ENCODE results near the gene GPATCH8. TPM values are rescaled to one million over a fixed set of nuclear protein-coding genes. Genes with fewer than 3 reads are reported as not detected.

Gene GPATCH8
- total RNA-seq = 10.3 and 27.0 TPM in 2 replicates

DNA sequence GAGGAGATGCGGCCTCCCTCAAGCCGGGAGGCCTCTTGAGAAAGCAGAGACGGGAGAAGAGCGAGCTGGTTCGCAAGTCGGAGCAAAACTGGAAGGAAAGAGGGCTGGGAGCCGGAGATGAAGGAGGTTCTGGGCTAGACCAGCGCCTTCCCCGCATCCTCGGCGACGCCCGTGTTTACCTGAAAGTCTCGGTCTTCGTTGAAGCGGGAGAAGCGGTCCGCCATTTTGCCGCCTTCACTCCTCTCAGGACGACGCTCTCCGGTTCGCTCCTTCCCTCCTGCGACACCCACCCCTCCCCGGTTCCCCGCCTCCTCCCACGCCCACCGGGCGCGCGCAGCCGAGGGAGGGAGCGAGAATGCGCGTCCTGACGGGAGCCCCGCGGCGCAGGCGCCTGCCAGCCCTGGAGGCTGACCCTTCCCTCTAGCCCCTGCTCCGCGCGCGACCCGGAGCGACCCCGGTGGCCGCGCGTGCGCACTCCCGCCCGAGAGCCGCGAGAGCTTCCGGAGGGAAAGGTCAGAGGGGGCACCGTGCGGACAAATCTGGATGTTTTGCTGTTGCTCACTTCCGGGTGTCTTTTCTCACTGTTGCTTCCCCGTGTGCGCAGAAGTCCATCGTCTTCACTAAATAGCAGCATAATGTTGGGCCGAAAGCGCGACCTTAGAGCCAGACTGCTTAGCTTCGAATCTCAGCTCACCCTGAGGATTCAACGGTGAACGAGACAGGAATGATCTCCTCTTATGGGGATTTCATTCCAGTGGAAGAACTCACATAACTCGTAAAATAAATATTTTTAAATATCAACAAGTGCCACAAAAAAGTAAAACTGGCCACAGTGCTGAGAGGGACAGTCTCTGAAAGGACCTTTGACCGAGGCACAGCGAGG, at the start of gene GPATCH8:
Gene GPATCH8 (minus strand): TSS at position 260 of the 883 bp plus-strand sequence. CDS start 36 bp downstream, at position 224.

DNA sequence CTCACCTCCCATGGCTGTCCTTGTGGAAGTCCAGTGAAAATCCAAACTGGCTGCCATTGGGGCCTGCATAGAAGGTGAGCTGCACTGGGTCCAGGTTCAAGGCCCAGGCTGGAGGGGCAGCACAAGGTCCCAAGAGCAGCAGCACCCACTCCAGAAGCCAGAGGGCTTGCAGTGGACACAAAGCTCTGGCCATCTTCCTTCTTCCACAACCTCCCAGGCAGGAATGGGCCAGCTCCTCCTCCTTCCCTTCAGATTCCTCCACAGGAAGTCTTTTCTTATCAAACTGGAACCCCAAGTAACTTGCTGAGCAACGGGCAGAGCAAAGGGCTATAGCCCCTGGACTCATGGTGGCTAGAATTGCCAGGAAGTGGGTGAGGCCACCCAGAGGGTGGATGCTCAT, 113.9 kb downstream of the GPATCH8 start, which contains the start of gene ITGA2B:
Gene ITGA2B (minus strand): TSS at position 369 of the 400 bp plus-strand sequence. CDS start 176 bp downstream, at position 193.

DNA sequence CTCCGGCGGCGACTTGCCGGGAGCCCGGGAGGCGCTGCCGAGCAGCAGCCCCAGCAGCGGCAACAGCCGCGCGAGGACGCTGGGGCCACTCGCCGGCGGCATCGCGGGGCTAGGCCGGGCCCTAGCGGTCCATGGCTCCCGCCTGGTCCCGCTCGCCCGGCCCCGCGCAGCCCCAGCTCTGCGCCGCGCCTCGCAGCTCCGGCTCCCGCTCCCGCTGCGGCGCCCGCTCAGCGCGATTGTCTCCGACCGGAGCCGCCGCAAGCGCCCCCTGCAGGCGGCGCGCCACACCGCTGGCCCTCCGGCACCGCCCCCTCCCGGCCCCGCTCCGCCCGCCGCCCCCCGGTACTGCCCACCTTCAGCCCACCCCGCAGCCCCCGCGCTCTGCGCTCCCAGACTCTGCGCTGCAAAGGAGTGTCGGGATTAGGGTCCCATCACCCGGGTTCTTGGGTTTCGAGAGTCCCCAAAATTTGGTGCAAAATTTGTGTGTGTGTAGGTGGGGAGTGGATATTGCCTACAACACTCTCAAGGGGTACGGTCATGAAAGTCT, 139.5 kb downstream of the GPATCH8 start, which contains the start of gene FAM171A2:
Gene FAM171A2 (minus strand): TSS at position 241 of the 547 bp plus-strand sequence. CDS start 139 bp downstream, at position 102.

Other genes starting within 250 kb of the GPATCH8 start
- not detected in 2 replicates for gene SLC4A1, start 235.3 kb downstream of the GPATCH8 start, total RNA-seq
- 0.57 and 3.4 TPM in 2 replicates for gene RUNDC3A, start 194.8 kb downstream of the GPATCH8 start, total RNA-seq
- gene SLC25A39, start 178.6 kb downstream of the GPATCH8 start, total RNA-seq = 91.2 and 133 TPM in 2 replicates
- gene GRN, start 158.1 kb downstream of the GPATCH8 start, total RNA-seq = 763 and 1,739 TPM in 2 replicates
- 0.34 and 1.4 TPM in 2 replicates for gene FAM171A2, start 139.6 kb downstream of the GPATCH8 start, total RNA-seq
- under 0.01 and 0.07 TPM in 2 replicates for gene ITGA2B, start 113.8 kb downstream of the GPATCH8 start, total RNA-seq
- 0.34 and 0.64 TPM in 2 replicates for gene FZD2, start 54.1 kb upstream of the GPATCH8 start, total RNA-seq
- under 0.01 TPM in 1 of 2 replicates, not detected in the other for gene MEIOC, start 153.1 kb upstream of the GPATCH8 start, total RNA-seq
- gene CCDC43, start 186.4 kb upstream of the GPATCH8 start, total RNA-seq = 41.2 and 47.8 TPM in 2 replicates
- gene DBF4B, start 205.3 kb upstream of the GPATCH8 start, total RNA-seq = 0.34 and 1.4 TPM in 2 replicates

Data from nasal cavity respiratory epithelium epithelial cell of viscerocranial mucosa (primary cell).